ENCODE results near the gene NYAP2.

- TF ChIP-seq ATF3 (IDR thresholded peaks at IDR 0.05) (no peak), CTCF (IDR thresholded peaks at IDR 0.05 in 2 of 3, conservative IDR thresholded peaks at IDR 0.05 in 1 of 3; ENCODE audit: borderline replicate concordance in 1 of 3, insufficient read depth in 1 of 3, low read depth in 2 of 3, low read length in 2 of 3) (no peak), YY1 (IDR thresholded peaks at IDR 0.05; ENCODE audit: extremely low read depth, insufficient replicate concordance, low read depth, low read length) (no peak), POLR2A (IDR thresholded peaks at IDR 0.05; ENCODE audit: borderline replicate concordance, extremely low read depth, insufficient read depth, insufficient read length) (no peak), EZH2 (IDR thresholded peaks at IDR 0.05) (no peak), EZH2phosphoT487 (IDR thresholded peaks at IDR 0.05; ENCODE audit: borderline replicate concordance) (no peak), CEBPB (IDR thresholded peaks at IDR 0.05; ENCODE audit: low read depth) (no peak), SP1 (IDR thresholded peaks at IDR 0.05; ENCODE audit: low read depth) (no peak), REST (IDR thresholded peaks at IDR 0.05; ENCODE audit: low read depth) (no peak), POLR2AphosphoS5 (IDR thresholded peaks at IDR 0.05; ENCODE audit: low read depth, low read length) (no peak), ELF1 (IDR thresholded peaks at IDR 0.05; ENCODE audit: borderline replicate concordance, low read depth) (no peak), JUND (IDR thresholded peaks at IDR 0.05) (no peak), MAX (IDR thresholded peaks at IDR 0.05) (no peak), ZFX (IDR thresholded peaks at IDR 0.05) (no peak)
These were observed 213.1 kb downstream of the NYAP2 start for GRCh38 chr2:225612636-225613035.

Data from HCT116 (cell line).